ENCODE data around the gene POU3F2. TPM values are rescaled to one million over a fixed set of nuclear protein-coding genes. Genes with fewer than 3 reads are reported as not detected.

The POU3F2 gene
- total RNA-seq, 2 donors from 2014 or later: not detected

- Histone ChIP-seq H3K27ac (no peak overlapping the region), H3K9ac (ENCODE audit: low read depth in 2 of 2, low read length in 2 of 2) (no peak overlapping the region), H3K36me3 (no peaks in the 10 kb centered on the region), H3K4me3 (peak overlapping the region; percentile 20), H3K27me3 (peaks cover 81% of the 10 kb centered on the region), H3K9me3 (no peaks in the 10 kb centered on the region), H3K4me1 (peaks cover 5% of the 10 kb centered on the region)
- TF ChIP-seq CTCF (IDR thresholded peaks at IDR 0.05): no peak
- DNase-seq: no peak
- intact Hi-C loops (cut with DNase I): loop anchor here (5.0 kb wide), 1 partner anchor 1347 kb away; no protein-coding TSS in a partner anchor
These were observed 10.2 kb downstream of the POU3F2 start for GRCh38 chr6:98844244-98845210.

- H3K9me3 ChIP-seq: no peaks in the 10 kb centered on the region
- no peaks in the 10 kb centered on the region for H3K36me3 ChIP-seq
- peaks cover 5% of the 10 kb centered on the region for H3K4me1 ChIP-seq
- intact Hi-C loops (cut with DNase I): loop anchor here (5.0 kb wide), 1 partner anchor 1348 kb away; no protein-coding TSS in a partner anchor
- peak overlapping the region; percentile 20 for H3K4me3 ChIP-seq
- no peak overlapping the region for H3K27ac ChIP-seq
- peak; percentile 73 for DNase-seq
- peak; percentile 79 for TF ChIP-seq CTCF (IDR thresholded peaks at IDR 0.05)
- H3K9ac ChIP-seq (ENCODE audit: low read depth in 2 of 2, low read length in 2 of 2): no peak overlapping the region
- peaks cover 72% of the 10 kb centered on the region for H3K27me3 ChIP-seq
These were observed 11.0 kb downstream of the POU3F2 start for GRCh38 chr6:98845211-98846020.

- Histone ChIP-seq H3K27ac (no peak overlapping the region), H3K9me3 (no peaks in the 10 kb centered on the region), H3K27me3 (peaks cover 68% of the 10 kb centered on the region), H3K4me1 (peaks cover 5% of the 10 kb centered on the region), H3K9ac (ENCODE audit: low read depth in 2 of 2, low read length in 2 of 2) (no peak overlapping the region), H3K4me3 (no peak overlapping the region), H3K36me3 (no peaks in the 10 kb centered on the region)
- DNase-seq: no peak
- intact Hi-C loops (cut with DNase I): loop anchor here (5.0 kb wide), 1 partner anchor 1349 kb away; no protein-coding TSS in a partner anchor
- no peak for TF ChIP-seq CTCF (IDR thresholded peaks at IDR 0.05)
These were observed 11.6 kb downstream of the POU3F2 start for GRCh38 chr6:98846021-98846380.

GRCh38 chr6:98847416-98847778 is 13.0 kb downstream of the POU3F2 start:
- H3K4me1 ChIP-seq: peaks cover 5% of the 10 kb centered on the region
- no peaks in the 10 kb centered on the region for H3K36me3 ChIP-seq
- no peak for TF ChIP-seq CTCF (IDR thresholded peaks at IDR 0.05)
- H3K27ac ChIP-seq: no peak overlapping the region
- intact Hi-C loops (cut with DNase I): loop anchor here (5.0 kb wide), 1 partner anchor 1350 kb away; no protein-coding TSS in a partner anchor
- peaks cover 62% of the 10 kb centered on the region for H3K27me3 ChIP-seq
- DNase-seq: no peak
- no peaks in the 10 kb centered on the region for H3K9me3 ChIP-seq
- no peak overlapping the region for H3K4me3 ChIP-seq
- no peak overlapping the region for H3K9ac ChIP-seq (ENCODE audit: low read depth in 2 of 2, low read length in 2 of 2)

GRCh38 chr6:98847779-98848538 is 13.6 kb downstream of the POU3F2 start:
- Histone ChIP-seq H3K27ac (no peak overlapping the region), H3K9me3 (no peaks in the 10 kb centered on the region), H3K9ac (ENCODE audit: low read depth in 2 of 2, low read length in 2 of 2) (no peak overlapping the region), H3K27me3 (peaks cover 56% of the 10 kb centered on the region), H3K4me1 (peaks cover 5% of the 10 kb centered on the region), H3K36me3 (no peaks in the 10 kb centered on the region), H3K4me3 (no peak overlapping the region)
- intact Hi-C loops (cut with DNase I): loop anchor here (5.0 kb wide), 1 partner anchor 1351 kb away; no protein-coding TSS in a partner anchor
- DNase-seq: no peak
- TF ChIP-seq CTCF (IDR thresholded peaks at IDR 0.05): no peak

Data from colonic mucosa (tissue), 4 donors.